PFSK-1 (cell line): ENCODE results near the gene SP6.
A peak's percentile ranks its signal among the peaks of the same experiment; 100 is the strongest.

ENCODE experiments used
- FOXP2 ChIP-seq: optimal IDR thresholded peaks from 2 replicates; pipeline ENCODE3; 2011; ENCODE audit warnings: borderline replicate concordance, control low read depth, inconsistent platforms; ENCODE audit not compliant: insufficient read depth; ENCODE audit errors: extremely low read length, extremely low read depth
- POLR2AphosphoS5 ChIP-seq: IDR thresholded peaks from 2 replicates; pipeline ENCODE4 v1.6.1; 2012; ENCODE audit warnings: low read depth, mild to moderate bottlenecking, control low read depth, low read length, moderate library complexity
- SIN3A ChIP-seq: IDR thresholded peaks from 2 replicates; pipeline ENCODE4 v1.6.1; 2012; ENCODE audit warnings: mild to moderate bottlenecking, low read length, moderate library complexity, borderline replicate concordance; ENCODE audit not compliant: insufficient read depth
- TAF1 ChIP-seq: IDR thresholded peaks from 2 replicates; pipeline ENCODE4 v1.6.1; 2012; ENCODE audit warnings: low read length, control low read depth, borderline replicate concordance; ENCODE audit not compliant: insufficient read depth
- TF ChIP-seq, protein P1 (sequence below), 2 experiments: IDR thresholded peaks; 2 replicates each; pipeline versions ENCODE4 v1.6.1 to v1.8.0; 2011 to 2012; ENCODE audit warnings: low read depth in 2 of 2, low read length in 2 of 2, control low read depth in 1 of 2, inconsistent platforms in 1 of 2, mild to moderate bottlenecking in 1 of 2, moderate library complexity in 1 of 2; ENCODE audit not compliant: insufficient read depth in 1 of 2

Gene SP6

GRCh38 chr17:47879776-47880454 lies 29.0 kb upstream of the SP6 start:
- TF ChIP-seq SIN3A (no peak), TAF1 (no peak)

DNA sequence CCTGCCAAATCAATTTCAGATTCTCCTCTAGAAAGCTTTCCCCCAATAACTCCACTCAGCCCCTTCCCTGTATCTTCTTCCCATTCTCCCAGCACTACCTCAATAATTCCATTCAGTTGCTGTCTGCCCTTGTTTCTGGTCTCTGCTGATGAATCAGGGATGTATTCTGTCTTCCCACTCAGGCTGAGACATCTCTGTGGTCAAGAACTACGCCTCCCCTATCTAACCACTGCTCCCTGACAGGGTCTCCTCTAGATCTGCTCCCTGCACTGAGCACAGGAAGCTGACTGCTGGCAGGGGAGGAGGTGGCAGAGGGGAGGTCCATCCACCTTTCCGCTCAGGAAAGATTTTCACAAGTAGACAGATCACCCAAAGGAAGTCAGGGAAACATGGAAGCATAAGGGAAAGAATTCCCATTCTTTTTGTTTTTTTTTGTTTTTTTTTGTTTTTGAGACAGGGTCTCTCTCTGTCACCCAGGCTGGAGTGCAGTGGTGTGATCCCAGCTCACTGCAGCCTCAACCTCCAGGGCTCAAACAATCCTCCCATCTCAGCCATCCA lies 28.1 kb upstream of the SP6 start:
- no peak for TF ChIP-seq SIN3A
- TF ChIP-seq, protein P1, sequence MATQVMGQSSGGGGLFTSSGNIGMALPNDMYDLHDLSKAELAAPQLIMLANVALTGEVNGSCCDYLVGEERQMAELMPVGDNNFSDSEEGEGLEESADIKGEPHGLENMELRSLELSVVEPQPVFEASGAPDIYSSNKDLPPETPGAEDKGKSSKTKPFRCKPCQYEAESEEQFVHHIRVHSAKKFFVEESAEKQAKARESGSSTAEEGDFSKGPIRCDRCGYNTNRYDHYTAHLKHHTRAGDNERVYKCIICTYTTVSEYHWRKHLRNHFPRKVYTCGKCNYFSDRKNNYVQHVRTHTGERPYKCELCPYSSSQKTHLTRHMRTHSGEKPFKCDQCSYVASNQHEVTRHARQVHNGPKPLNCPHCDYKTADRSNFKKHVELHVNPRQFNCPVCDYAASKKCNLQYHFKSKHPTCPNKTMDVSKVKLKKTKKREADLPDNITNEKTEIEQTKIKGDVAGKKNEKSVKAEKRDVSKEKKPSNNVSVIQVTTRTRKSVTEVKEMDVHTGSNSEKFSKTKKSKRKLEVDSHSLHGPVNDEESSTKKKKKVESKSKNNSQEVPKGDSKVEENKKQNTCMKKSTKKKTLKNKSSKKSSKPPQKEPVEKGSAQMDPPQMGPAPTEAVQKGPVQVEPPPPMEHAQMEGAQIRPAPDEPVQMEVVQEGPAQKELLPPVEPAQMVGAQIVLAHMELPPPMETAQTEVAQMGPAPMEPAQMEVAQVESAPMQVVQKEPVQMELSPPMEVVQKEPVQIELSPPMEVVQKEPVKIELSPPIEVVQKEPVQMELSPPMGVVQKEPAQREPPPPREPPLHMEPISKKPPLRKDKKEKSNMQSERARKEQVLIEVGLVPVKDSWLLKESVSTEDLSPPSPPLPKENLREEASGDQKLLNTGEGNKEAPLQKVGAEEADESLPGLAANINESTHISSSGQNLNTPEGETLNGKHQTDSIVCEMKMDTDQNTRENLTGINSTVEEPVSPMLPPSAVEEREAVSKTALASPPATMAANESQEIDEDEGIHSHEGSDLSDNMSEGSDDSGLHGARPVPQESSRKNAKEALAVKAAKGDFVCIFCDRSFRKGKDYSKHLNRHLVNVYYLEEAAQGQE (IDR thresholded peaks at IDR 0.05; ENCODE audit: insufficient read depth in 1 of 2, low read depth in 2 of 2, low read length in 2 of 2): no peak
- no peak for TF ChIP-seq POLR2AphosphoS5
- no peak for TF ChIP-seq FOXP2
- TF ChIP-seq TAF1: no peak

DNA sequence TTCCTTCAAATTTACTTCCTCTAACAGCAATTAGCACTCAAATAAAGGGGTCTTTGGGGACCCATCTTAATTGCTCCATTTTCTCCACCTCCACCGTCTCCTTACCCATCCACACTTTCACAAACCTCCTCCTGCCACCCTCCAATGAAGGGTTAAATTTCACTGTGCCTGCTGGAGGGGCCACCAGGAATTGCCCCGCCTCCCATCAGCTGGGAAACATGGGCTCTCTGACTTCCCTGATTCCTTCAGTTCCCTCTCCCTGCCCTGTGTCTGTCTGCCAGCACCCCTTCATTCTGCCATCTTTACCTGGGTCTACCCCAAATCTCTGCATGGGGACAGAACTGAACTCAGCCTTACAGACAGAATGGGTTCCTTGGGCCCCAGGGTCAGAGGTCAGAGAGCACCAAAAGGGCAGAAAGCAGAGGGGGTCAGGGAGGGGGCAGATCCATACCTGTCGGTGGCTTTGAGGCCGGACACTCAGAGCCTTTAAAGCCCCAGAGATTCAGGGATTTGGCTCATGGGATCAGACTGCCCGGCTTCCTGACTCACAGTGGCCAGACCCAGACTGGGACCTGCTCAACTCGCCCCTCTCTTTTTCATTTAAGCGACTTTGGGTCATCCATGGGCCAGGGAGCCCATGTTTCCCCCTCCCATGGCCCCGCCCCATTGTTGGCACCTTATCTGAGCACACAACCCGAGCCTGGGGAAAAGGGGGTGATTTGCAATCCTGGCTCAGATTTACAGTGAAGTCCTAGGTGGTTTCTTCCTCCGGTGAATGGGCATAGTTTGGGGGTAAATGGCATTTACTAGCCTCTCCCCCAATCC lies 27.5 kb upstream of the SP6 start:
- TF ChIP-seq, protein P1 (IDR thresholded peaks at IDR 0.05; ENCODE audit: insufficient read depth in 1 of 2, low read depth in 2 of 2, low read length in 2 of 2): no peak
- TF ChIP-seq POLR2AphosphoS5 (no peak), FOXP2 (no peak), TAF1 (no peak), SIN3A (no peak)

DNA sequence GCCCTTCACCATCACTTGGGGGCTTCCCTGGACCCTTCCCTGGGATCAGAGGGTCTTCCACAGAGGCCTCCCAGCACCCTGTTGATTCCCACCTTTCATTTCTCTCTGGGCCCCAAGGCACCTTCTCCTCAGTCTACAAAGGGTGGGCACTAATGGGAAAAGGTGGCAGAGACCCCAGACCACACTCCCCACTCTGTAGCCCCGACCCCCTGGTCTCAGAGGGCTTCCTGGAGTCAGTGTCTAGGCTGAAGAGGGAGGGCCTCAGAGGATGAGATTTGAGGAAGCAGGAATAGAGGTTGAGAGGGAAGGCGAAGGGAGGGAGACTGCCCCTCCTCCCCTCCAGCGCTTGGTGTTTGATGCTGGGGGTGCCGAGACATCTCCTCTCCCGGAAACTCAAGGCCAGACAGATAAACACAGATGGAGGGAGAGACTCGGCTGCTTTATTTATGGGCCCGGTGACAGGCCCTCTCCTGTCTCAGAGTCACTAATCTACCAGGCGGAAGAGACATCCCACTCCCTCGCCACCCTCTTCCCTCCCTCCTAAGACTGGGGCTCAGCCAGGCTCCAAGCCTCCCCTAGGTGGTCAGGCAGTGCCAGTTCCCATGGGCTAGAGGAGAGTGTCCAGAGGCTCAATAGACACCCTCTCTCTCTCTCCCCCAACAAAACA lies 26.5 kb upstream of the SP6 start:
- TF ChIP-seq SIN3A: no peak
- TF ChIP-seq FOXP2: peak; percentile 42

DNA sequence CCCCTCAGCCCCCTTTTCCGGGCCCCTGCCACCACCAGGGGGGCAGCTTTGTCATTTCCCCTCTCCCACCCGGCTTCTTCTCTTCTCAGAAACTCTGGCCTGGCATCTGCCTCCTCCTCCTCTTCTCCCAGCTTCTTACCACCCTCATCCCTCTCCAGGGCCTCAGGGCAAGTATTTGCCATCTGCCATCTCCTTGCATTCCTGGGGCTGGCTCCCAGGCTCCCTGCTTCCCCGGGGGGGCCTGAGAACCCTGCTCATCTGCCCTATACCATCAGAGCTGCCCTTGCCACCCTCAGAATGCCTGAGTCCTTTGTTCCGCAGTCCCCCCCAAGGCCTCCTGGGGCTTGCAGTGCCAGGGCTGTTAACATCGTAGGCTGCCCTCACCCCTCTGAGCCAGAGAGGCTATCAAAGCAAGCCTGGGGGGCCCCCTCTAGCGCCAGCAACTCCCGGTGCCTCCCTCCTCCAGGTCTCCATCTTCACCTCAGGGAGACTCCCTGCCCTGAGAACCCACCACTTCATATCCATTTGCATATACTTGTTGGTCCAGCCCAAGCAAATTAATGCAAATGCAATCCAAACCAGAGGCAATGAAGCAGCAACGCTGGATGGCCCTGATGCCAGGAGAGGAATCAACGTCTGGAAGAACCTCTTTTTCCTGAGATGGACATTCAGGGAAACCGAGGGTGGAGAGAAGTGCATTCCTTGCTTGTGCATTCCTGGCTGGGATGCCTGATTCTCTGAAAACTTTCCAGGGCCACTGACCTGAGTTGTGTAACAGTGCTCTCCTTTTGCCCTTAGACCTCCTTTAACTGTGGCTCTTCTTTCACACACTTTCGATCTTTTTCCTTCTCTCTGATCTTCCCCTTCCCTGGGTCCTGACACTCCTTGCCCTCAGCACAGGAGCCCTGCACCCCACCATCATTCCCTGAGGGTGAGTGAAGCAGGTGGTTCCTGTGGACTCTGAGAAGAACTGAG lies 24.3 kb upstream of the SP6 start:
- no peak for TF ChIP-seq FOXP2

DNA sequence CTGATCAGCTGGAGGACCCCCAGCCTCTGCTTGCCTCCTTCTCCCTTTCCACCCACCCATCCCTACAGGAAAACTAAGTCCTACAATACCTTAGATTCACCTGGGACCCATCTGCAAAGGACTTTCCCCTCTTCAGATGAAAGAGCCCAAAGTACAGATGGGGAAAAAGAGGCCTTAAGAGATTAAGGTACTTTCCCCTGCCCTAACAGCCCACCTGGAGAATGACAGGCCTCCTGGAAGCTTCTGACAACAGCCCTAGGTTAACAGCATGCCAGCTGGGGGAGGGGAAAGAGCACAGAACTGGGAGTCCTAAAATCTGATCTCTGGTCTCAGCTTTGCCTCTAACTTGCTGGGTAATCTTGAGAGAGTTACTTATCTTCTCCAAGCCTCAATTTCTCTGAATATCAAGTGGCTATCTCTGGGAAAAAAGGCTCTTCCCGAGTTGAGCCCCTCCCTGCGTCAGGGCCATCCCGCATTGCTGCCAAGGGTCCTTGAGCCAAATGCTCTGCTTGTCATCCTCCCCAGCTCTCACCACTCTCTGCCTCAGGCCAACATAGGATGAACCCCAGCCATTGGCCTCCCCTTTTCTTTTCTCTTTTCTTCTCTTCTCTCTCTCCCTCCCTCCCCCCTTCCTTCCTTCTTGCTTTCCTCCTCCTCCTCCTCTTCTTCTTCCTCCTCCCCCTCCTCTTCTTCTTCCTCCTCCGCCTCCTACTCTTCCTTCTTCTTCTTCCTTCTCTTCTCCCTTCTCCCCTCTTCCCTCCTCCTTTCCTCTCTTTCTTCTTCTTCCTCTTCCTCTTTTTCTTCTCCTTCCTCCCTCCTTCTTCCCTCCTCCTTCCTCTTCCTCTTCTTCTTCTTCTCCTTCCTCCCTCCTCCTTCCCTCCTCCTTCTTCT lies 22.5 kb upstream of the SP6 start:
- TF ChIP-seq, protein P1 (IDR thresholded peaks at IDR 0.05; ENCODE audit: insufficient read depth in 1 of 2, low read depth in 2 of 2, low read length in 2 of 2): no peak
- TF ChIP-seq POLR2AphosphoS5: no peak
- no peak for TF ChIP-seq TAF1
- no peak for TF ChIP-seq SIN3A
- TF ChIP-seq FOXP2: no peak
